Stimulated activated effector memory CD8-positive, alpha-beta T cell treated with anti-CD3 and anti-CD28 coated beads, Interleukin-12 subunit alpha, Interleukin-12 subunit beta, amount 100 ng/mL, for 72 hours (primary cell): Measurements from ENCODE around the gene SYNPO2L.
"Not testable (repeated sequence)": the region's sequence is repeated elsewhere in the genome, so short reads cannot be mapped to it uniquely, and the experiment has no call there.

Experiments used
- ATAC-seq: fragments of 150-1000 bp; cut with Tn5 transposase; 2 replicates; pipeline ENCODE4 v1.10.0; 2021
- DNase-seq, 2 donors: peaks; one replicate each; pipeline ENCODE4 v3.0.0; 2021 to 2022; ENCODE audit warnings: low spot score in 2 of 2
- H3K27ac Mint-ChIP-seq: one replicate; pipeline ENCODE4 v1.8.0; 2022; ENCODE audit warnings: mild to moderate bottlenecking, mixed read lengths
- H3K36me3 Mint-ChIP-seq: one replicate; pipeline ENCODE4 v1.8.0; 2022; ENCODE audit warnings: mild to moderate bottlenecking, mixed read lengths
- H3K4me1 Mint-ChIP-seq: one replicate; pipeline ENCODE4 v1.8.0; 2022; ENCODE audit warnings: mixed read lengths
- H3K4me3 Mint-ChIP-seq: one replicate; pipeline ENCODE4 v1.8.0; 2022; ENCODE audit warnings: mild to moderate bottlenecking, mixed read lengths
- H3K9me3 Mint-ChIP-seq: one replicate; pipeline ENCODE4 v1.8.0; 2022; ENCODE audit warnings: mixed read lengths

Gene SYNPO2L

DNA sequence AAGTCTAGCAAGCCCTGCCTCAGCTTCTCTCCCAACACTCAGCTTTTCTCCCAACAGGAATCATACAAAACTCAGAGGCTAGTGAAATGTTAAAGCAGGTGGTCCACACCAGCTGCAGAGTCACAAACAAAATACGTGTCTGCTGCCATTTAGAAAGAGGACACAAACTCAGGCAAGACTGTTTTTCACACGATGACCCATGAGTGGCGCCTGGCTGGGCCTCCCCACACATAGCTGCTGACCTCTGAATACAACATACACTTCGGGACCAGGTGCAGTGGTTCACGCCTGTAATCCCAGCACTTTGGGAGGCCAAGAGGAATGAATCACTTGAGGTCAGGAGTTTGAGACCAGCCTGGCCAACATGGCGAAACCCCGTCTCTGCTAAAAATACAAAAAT is 6.9 kb upstream of the SYNPO2L start:
- H3K4me1 Mint-ChIP-seq, DNase-seq, H3K9me3 Mint-ChIP-seq, ATAC-seq, H3K27ac Mint-ChIP-seq, H3K36me3 Mint-ChIP-seq, H3K4me3 Mint-ChIP-seq: not testable (repeated sequence)

GRCh38 chr10:73655257-73655989 is 406 bp downstream of the SYNPO2L start:
- DNase-seq (no peak), ATAC-seq (peak; percentile 42)
- Mint-ChIP-seq H3K4me1 (peaks cover 17% of the 10 kb centered on the region), H3K27ac (peak overlapping the region; percentile 10), H3K4me3 (no peak overlapping the region), H3K36me3 (no peaks in the 10 kb centered on the region), H3K9me3 (no peaks in the 10 kb centered on the region)

GRCh38 chr10:73653701-73654100 is 2.1 kb downstream of the SYNPO2L start:
- DNase-seq (no peak), ATAC-seq (no peak)
- no peak overlapping the region for H3K4me3 Mint-ChIP-seq
- no peaks in the 10 kb centered on the region for H3K36me3 Mint-ChIP-seq
- no peaks in the 10 kb centered on the region for H3K9me3 Mint-ChIP-seq
- H3K4me1 Mint-ChIP-seq = peaks cover 19% of the 10 kb centered on the region
- H3K27ac Mint-ChIP-seq = no peak overlapping the region

GRCh38 chr10:73653195-73653594 is 2.6 kb downstream of the SYNPO2L start:
- DNase-seq = no peak
- H3K4me1 Mint-ChIP-seq = peaks cover 19% of the 10 kb centered on the region
- H3K9me3 Mint-ChIP-seq = no peaks in the 10 kb centered on the region
- no peaks in the 10 kb centered on the region for H3K36me3 Mint-ChIP-seq
- ATAC-seq = no peak
- H3K27ac Mint-ChIP-seq = no peak overlapping the region
- H3K4me3 Mint-ChIP-seq = no peak overlapping the region

- H3K27ac Mint-ChIP-seq = no peak overlapping the region
- no peaks in the 10 kb centered on the region for H3K9me3 Mint-ChIP-seq
- no peaks in the 10 kb centered on the region for H3K36me3 Mint-ChIP-seq
- no peak overlapping the region for H3K4me3 Mint-ChIP-seq
- no peak for DNase-seq
- ATAC-seq = peak; percentile 57
- peaks cover 13% of the 10 kb centered on the region for H3K4me1 Mint-ChIP-seq
Observed at GRCh38 chr10:73650537-73651331, 5.1 kb downstream of the SYNPO2L start.

DNA sequence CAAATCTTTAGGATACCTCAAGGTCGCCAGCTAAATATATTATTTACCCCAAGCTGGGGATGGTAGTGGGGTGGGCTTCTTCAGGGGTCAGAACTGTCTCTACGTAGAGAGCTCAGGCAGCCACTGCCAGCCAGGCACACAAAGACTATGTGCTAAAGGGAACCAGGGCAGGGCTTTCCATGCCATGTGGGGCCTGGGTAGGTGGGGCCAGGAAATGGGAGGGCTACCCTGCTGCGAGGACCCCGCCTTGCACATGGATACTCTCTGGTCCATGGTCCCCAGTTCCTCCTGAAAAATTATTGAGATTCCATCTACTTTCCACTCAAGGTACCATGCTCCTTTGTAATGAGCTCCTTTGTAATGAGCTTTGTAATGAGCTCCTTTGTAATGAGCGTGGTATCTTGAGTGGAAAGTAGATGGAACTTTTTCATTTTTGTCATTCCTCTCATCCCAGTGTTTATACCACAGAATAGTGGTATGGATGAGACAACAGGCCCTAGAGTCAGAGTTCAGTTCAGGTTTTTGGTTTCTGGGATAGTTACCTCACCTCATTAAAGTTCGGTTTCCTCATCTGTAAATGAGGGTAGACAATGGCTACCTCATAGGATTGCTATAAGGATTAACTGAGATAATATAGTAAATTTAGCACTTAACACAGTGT is 5.8 kb downstream of the SYNPO2L start:
- no peak for DNase-seq
- ATAC-seq = no peak
- no peak overlapping the region for H3K27ac Mint-ChIP-seq
- no peaks in the 10 kb centered on the region for H3K36me3 Mint-ChIP-seq
- no peak overlapping the region for H3K4me3 Mint-ChIP-seq
- H3K9me3 Mint-ChIP-seq = no peaks in the 10 kb centered on the region
- peaks cover 12% of the 10 kb centered on the region for H3K4me1 Mint-ChIP-seq

- Mint-ChIP-seq H3K4me3 (no peak overlapping the region), H3K4me1 (peaks cover 20% of the 10 kb centered on the region), H3K36me3 (no peaks in the 10 kb centered on the region), H3K27ac (no peak overlapping the region), H3K9me3 (no peaks in the 10 kb centered on the region)
- no peak for ATAC-seq
- no peak for DNase-seq
Observed at GRCh38 chr10:73648975-73649829, 6.6 kb downstream of the SYNPO2L start.

DNA sequence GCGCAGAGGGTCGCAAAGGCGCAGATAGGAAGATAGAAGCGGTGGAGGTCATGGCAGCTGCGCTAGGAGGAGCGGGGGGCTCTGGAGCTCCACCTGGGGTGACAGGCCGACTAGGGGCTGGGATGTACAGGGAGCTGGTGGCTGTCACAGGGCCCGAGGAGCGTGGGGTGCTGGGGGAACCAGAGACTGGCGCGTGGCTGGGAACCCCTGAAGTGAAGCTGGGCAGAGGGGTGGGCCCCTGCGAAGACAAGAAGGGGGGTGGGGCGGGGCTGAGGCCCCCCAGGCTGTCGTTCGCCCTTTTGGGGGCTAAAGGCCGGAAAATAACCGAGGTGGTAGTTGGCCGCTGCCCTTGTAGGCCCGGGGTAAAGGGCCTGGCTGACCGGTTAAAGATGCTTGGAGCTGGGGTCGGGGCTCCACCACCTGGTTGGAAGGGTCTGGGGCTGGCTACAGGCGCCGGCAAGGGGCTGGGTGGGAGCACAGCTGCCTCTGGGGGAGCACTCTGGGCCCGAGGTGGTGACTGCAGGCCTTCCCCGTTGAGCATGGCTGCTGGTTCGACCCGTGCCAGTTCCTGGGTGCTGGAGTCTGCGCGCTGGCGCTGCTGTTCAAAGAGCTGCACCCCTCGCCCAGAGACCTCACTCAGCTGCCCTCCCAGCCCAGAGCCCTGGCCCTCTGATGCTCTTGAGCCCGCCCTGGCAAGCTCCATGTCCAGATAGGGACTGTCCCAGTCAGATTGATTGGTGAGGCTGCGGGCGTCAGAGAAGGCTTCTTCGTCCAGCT is 7.8 kb downstream of the SYNPO2L start:
- Mint-ChIP-seq H3K9me3 (no peaks in the 10 kb centered on the region), H3K4me3 (peak overlapping the region; percentile 49), H3K27ac (no peak overlapping the region), H3K4me1 (peaks cover 28% of the 10 kb centered on the region), H3K36me3 (no peaks in the 10 kb centered on the region)
- no peak for DNase-seq
- ATAC-seq = no peak

DNA sequence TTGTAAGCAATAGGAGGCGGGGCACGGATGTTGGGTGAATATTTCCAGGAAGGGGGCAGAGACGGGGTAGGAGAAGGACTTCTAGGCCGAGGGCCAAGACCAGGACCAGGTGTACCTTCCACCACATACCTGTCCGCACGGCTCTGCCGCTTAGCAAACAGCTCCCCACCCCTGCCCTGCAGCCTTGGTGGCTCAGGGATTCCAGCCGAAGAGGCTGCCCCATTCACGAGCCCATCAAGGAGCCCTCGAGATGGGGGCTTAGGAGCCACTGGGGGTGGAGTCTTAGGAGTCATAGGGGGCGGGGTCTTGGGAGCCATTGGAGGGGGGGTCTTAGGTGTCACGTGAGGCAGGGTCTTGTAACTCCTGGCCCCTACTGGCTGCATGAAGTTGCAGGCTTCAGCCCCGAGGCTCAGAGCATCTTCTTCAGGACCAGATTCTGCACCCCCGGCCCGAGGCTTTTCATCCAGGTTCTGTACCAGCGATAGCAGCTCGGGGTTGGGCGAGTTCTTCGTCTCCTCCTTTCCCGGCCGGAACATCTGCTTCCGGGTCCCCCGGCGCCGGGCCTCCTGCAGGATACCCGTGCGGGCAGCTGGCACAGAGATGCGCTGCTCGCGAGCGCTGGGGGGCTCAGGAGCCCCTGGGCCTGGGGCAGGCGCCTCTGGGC is 8.5 kb downstream of the SYNPO2L start:
- Mint-ChIP-seq H3K9me3 (no peaks in the 10 kb centered on the region), H3K4me1 (peaks cover 28% of the 10 kb centered on the region), H3K36me3 (no peaks in the 10 kb centered on the region), H3K4me3 (peak overlapping the region; percentile 49), H3K27ac (no peak overlapping the region)
- DNase-seq (no peak), ATAC-seq (peak; percentile 16)

GRCh38 chr10:73646598-73647041 is 9.2 kb downstream of the SYNPO2L start:
- no peak for ATAC-seq
- no peaks in the 10 kb centered on the region for H3K9me3 Mint-ChIP-seq
- peak overlapping the region; percentile 49 for H3K4me3 Mint-ChIP-seq
- peaks cover 28% of the 10 kb centered on the region for H3K4me1 Mint-ChIP-seq
- no peak for DNase-seq
- no peaks in the 10 kb centered on the region for H3K36me3 Mint-ChIP-seq
- H3K27ac Mint-ChIP-seq = no peak overlapping the region

DNA sequence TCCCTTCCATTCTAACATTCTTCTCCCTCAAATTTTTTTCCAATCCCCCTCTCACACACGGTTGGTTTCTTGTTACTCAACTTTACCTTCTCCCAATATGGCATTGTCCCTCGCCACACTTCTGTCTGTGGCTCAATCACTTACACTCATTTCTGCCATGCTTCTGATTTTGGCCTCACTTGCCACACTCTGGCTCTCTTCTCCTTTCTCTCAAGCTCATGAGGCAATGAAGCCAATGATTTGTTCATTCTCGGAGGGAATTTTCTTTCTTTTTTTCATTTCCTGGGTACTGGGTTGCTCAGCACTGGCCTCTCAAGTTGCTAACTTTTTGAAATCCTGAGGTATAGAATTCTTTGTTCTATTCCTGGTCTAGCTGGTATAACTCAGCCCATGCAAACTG is 10.6 kb downstream of the SYNPO2L start:
- DNase-seq (no peak), ATAC-seq (no peak)
- H3K36me3 Mint-ChIP-seq = no peaks in the 10 kb centered on the region
- no peak overlapping the region for H3K27ac Mint-ChIP-seq
- no peak overlapping the region for H3K4me3 Mint-ChIP-seq
- H3K9me3 Mint-ChIP-seq = no peaks in the 10 kb centered on the region
- peaks cover 22% of the 10 kb centered on the region for H3K4me1 Mint-ChIP-seq

DNA sequence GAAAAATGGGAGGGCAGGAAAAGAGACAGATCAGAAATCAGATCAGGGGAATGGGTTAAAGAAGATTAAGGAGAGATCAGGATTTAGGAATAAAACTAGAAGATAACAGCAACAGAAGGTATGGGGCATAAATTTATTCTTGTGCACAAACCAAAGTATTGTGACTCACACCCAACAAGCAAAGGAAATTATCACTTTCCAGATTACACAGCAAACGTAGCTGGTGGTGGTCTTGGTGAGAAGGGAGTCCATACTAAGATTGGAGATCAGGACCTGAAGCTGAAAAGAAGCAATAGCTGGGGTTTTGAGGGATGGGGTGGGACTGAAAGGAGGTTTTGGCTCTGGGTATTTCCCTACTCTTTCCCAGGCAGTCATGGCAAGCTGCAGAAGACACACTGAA is 11.1 kb downstream of the SYNPO2L start:
- Mint-ChIP-seq H3K36me3 (no peaks in the 10 kb centered on the region), H3K9me3 (no peaks in the 10 kb centered on the region), H3K4me1 (peaks cover 22% of the 10 kb centered on the region), H3K4me3 (no peak overlapping the region), H3K27ac (no peak overlapping the region)
- DNase-seq (no peak), ATAC-seq (peak; percentile 66)

GRCh38 chr10:73644015-73644743 is 11.7 kb downstream of the SYNPO2L start:
- no peak overlapping the region for H3K27ac Mint-ChIP-seq
- no peaks in the 10 kb centered on the region for H3K9me3 Mint-ChIP-seq
- peak; percentile 68 for ATAC-seq
- DNase-seq = peak; percentile 24 to 65
- no peak overlapping the region for H3K4me3 Mint-ChIP-seq
- peaks cover 22% of the 10 kb centered on the region for H3K4me1 Mint-ChIP-seq
- H3K36me3 Mint-ChIP-seq = no peaks in the 10 kb centered on the region
